Uterus (tissue), 4 donors: Measurements from ENCODE around the gene NFIA. TPM values are rescaled to one million over a fixed set of nuclear protein-coding genes. Genes with fewer than 3 reads are reported as not detected.
"Not testable (repeated sequence)": the region's sequence is repeated elsewhere in the genome, so short reads cannot be mapped to it uniquely, and the experiment has no call there.

ENCODE experiments used
- DNase-seq, 2 donors: peaks; one replicate each; pipeline ENCODE4 v3.0.0-alpha.2; 2019 to 2020
- H3K27ac ChIP-seq, 2 donors: fragments of 200-600 bp; sonication (generic); 1 replicate in 1 of 2; 2 replicates in 1 of 2; pipeline ENCODE4 v1.5.1; 2016 to 2018
- H3K27me3 ChIP-seq, 2 donors: fragments of 200-600 bp; sonication (generic); one replicate each; pipeline ENCODE4 v1.5.1; 2018 to 2019; ENCODE audit warnings: control low read depth in 1 of 2
- H3K36me3 ChIP-seq, 2 donors: fragments of 200-600 bp; sonication (generic); one replicate each; pipeline ENCODE4 v1.5.1; 2019; ENCODE audit warnings: control low read depth in 1 of 2
- H3K4me1 ChIP-seq, 2 donors: fragments of 200-600 bp; sonication (generic); one replicate each; pipeline ENCODE4 v1.5.1; 2018 to 2019; ENCODE audit warnings: control low read depth in 1 of 2
- H3K4me3 ChIP-seq, 2 donors: fragments of 200-600 bp; sonication (generic); 1 replicate in 1 of 2; 2 replicates in 1 of 2; pipeline ENCODE4 v1.5.1; 2018 to 2019; ENCODE audit warnings: mild to moderate bottlenecking in 1 of 2
- H3K9me3 ChIP-seq, 2 donors: fragments of 200-600 bp; sonication (generic); one replicate each; pipeline ENCODE4 v1.5.1; 2019; ENCODE audit warnings: control low read depth in 1 of 2
- CTCF ChIP-seq, 4 experiments: fragments of 200-600 bp in 2 of 4; fragments of 450-650 bp in 2 of 4; sonication (generic) in 2 of 4; IDR thresholded peaks; one replicate each; pipeline ENCODE4 v1.5.1; 2016 to 2019; ENCODE audit warnings: antibody characterized with exemption in 4 of 4, mild to moderate bottlenecking in 2 of 4, moderate library complexity in 1 of 4
- POLR2A ChIP-seq, 2 donors: fragments of 450-650 bp; IDR thresholded peaks; one replicate each; pipeline ENCODE4 v1.6.1; 2016; ENCODE audit warnings: antibody characterized with exemption in 2 of 2, mild to moderate bottlenecking in 1 of 2, moderate library complexity in 1 of 2
- intact Hi-C: fragments of 100-400 bp; cut with DNase I; formaldehyde crosslinking; loops from one replicate; pipeline ENCODE4 v1.15.1; 2023; ENCODE audit warnings: low total_unique reads
- total RNA-seq, 4 donors: library from RNA; depleted of rRNA in 3 of 4; stranded (reverse); fragments of >200 nt in 3 of 4; gene quantifications; one replicate each; pipeline versions ENCODE4 v1.1.0 to v1.2.4, GENCODE V29; 2014 to 2023
- donor health status: DM: yes; HTN: yes; CAD: no.

NFIA gene
- total RNA-seq, 4 donors from 2014 or later: 49.2 to 116 (median 64.9) TPM

GRCh38 chr1:61462628-61463027 lies 380.3 kb downstream of the NFIA start:
- Histone ChIP-seq H3K4me3 (no peak overlapping the region), H3K9me3 (no peaks in the 10 kb centered on the region), H3K4me1 (no peaks in the 10 kb centered on the region), H3K27me3 (no peaks in the 10 kb centered on the region), H3K27ac (no peak overlapping the region), H3K36me3 (no peaks in the 10 kb centered on the region)
- DNase-seq: no peak
- intact Hi-C loops: no loop called here
- no peak for TF ChIP-seq CTCF (IDR thresholded peaks at IDR 0.05)
- no peak for TF ChIP-seq POLR2A (IDR thresholded peaks at IDR 0.05)

DNA sequence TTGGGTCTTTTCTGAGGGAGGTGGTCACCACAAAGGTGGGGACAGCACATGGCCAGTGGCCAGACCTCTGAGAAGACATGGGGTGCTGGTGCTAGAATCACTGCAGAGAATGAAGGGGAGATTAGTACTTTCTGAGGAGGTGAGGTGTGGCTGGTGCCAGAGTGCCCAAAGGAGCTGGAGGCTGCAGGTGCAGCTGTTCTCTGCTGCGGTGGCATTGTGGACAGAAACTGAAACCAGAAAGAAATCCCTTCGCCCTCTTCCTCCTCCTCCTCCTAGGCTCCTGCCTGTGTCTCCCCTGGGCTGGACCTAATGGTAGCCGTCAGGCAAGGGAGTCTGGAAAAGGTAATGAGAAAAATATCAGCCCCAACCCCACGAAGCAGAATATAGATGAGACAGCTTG lies 380.9 kb downstream of the NFIA start:
- TF ChIP-seq POLR2A (IDR thresholded peaks at IDR 0.05): no peak
- H3K27me3 ChIP-seq: no peaks in the 10 kb centered on the region
- intact Hi-C loops: no loop called here
- no peaks in the 10 kb centered on the region for H3K36me3 ChIP-seq
- DNase-seq: no peak
- no peak overlapping the region for H3K4me3 ChIP-seq
- no peaks in the 10 kb centered on the region for H3K4me1 ChIP-seq
- H3K27ac ChIP-seq: no peak overlapping the region
- H3K9me3 ChIP-seq: no peaks in the 10 kb centered on the region

DNA sequence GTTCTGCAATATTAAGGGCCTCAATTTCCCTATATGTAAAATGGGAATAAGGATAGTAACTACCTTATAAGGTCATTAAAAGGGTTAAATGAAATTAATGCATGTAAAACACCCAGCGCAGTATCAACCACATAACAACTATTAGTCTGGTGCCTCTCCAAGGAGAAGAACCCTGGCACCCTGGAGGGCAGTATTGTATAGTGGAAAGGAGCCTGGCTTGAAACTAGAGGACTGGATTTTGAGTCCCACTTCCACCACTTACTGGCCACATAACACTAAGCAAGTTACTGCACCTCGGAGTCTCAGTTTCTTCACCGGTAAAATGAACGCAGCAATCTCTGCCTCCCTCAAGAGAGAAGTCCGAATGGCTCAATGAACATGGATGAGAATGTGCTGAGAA lies 385.5 kb downstream of the NFIA start:
- H3K27ac ChIP-seq, H3K9me3 ChIP-seq, H3K4me1 ChIP-seq, intact Hi-C loops, H3K36me3 ChIP-seq, H3K27me3 ChIP-seq, H3K4me3 ChIP-seq, DNase-seq: not testable (repeated sequence)

- no peaks in the 10 kb centered on the region for H3K4me1 ChIP-seq
- H3K36me3 ChIP-seq: no peaks in the 10 kb centered on the region
- no peak overlapping the region for H3K27ac ChIP-seq
- TF ChIP-seq POLR2A (IDR thresholded peaks at IDR 0.05) (no peak), CTCF (IDR thresholded peaks at IDR 0.05) (no peak)
- no peak overlapping the region for H3K4me3 ChIP-seq
- no peak for DNase-seq
- intact Hi-C loops: no loop called here
- no peaks in the 10 kb centered on the region for H3K27me3 ChIP-seq
- no peaks in the 10 kb centered on the region for H3K9me3 ChIP-seq
Measured at GRCh38 chr1:61469365-61469764, 387.0 kb downstream of the NFIA start.

DNA sequence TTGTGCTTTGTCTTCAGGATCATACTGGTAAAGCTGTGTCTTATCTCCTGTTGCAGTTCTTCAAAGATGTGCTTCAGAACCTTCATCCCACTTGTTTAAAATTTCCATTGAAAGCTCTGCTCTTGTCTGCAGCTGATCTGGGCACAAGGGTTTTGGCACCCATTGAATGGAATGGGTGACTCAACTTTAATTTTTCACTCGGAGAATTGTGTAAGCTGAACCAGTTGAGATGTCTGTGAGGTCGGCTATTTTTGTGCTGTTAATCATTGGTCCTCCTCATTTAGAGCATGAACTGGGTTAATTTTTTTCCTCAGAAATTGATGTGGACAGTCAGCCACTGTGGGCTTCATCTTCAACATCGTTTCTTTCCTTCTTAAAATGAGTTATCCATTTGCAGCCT lies 390.5 kb downstream of the NFIA start:
- TF ChIP-seq CTCF (IDR thresholded peaks at IDR 0.05) (no peak), POLR2A (IDR thresholded peaks at IDR 0.05) (no peak)
- DNase-seq: no peak
- Histone ChIP-seq H3K4me3 (no peak overlapping the region), H3K9me3 (no peaks in the 10 kb centered on the region), H3K36me3 (no peaks in the 10 kb centered on the region), H3K27me3 (no peaks in the 10 kb centered on the region), H3K4me1 (no peaks in the 10 kb centered on the region), H3K27ac (no peak overlapping the region)
- intact Hi-C loops: no loop called here

GRCh38 chr1:61474269-61474817 lies 392.0 kb downstream of the NFIA start:
- TF ChIP-seq CTCF (IDR thresholded peaks at IDR 0.05) (no peak), POLR2A (IDR thresholded peaks at IDR 0.05) (no peak)
- Histone ChIP-seq H3K4me3 (no peak overlapping the region), H3K27ac (no peak overlapping the region), H3K4me1 (no peaks in the 10 kb centered on the region), H3K9me3 (no peaks in the 10 kb centered on the region), H3K27me3 (no peaks in the 10 kb centered on the region), H3K36me3 (no peaks in the 10 kb centered on the region)
- no peak for DNase-seq
- intact Hi-C loops: no loop called here
